Measurements from ENCODE around the gene PRSS33.
A peak's percentile ranks its signal among the peaks of the same experiment; 100 is the strongest.

Gene PRSS33, protein sequence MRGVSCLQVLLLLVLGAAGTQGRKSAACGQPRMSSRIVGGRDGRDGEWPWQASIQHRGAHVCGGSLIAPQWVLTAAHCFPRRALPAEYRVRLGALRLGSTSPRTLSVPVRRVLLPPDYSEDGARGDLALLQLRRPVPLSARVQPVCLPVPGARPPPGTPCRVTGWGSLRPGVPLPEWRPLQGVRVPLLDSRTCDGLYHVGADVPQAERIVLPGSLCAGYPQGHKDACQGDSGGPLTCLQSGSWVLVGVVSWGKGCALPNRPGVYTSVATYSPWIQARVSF

DNA sequence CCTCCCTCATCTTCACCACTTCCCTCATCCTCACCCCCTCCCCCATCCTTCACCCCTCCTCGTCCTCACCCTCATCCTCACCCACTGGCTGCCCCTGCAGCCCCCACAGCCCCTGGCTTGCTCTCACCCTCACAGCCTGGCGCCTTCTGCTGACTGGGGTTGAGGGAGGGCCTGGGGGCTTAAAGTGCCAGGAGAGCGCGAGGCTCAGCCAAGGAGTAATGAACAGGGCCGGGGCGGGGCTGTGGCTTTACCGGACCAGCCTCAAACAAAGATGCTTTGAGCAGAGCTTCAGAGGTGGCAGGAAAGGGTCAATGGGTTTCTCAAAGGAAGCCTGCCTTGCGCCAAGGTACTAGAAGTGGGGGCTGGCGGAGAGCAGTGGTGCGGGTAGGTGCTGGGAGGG is at the start of gene PRSS33:
PRSS33 (minus strand) TSS at position 155 of the 400 bp plus-strand sequence. CDS start 1,013 bp downstream, outside the sequence.
- TF ChIP-seq POLR2A (IDR thresholded peaks at IDR 0.05; ENCODE audit: low read depth, low read length), result no peak
- FAIRE-seq, result no peak
- DNase-seq (ENCODE audit: insufficient read length, low spot score), result no peak

DNA sequence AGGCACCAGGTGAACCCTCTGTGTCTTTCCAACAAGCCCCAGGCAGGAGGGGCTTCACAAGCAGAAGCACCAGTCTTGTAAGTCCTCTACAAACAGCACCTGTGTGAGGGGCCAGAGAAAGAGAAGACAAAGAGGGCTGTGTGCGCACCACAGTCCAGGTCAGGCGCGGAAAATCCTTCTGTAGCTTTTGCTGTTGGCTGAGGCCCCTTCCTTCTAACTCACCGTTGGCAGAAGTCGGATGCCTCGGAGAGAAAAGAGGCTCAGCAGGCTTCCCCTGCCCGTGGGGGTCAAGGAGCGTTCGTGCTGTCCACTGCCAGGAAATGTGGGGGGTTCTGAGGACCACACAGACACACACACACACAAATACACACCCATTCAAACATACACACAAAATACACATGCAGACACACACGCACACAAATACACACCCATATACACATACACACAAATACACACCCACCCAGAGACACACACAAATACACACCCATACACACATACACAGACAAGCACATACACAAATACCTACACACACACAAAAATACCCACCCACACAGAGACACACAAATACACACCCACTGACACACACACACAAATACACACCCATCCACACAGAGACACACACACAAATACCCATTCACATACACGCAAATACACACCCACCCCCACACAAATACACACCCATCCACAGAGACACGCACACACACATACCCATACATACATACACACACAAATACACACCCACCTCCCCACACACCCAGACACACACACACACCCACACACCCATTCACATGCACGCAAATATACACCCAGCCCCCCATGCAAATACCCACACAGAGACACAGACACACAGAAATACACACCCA is 49.5 kb upstream of the PRSS33 start:
- no peak for FAIRE-seq
- TF ChIP-seq POLR2A (IDR thresholded peaks at IDR 0.05; ENCODE audit: low read depth, low read length), result no peak
- no peak for DNase-seq (ENCODE audit: insufficient read length, low spot score)

DNA sequence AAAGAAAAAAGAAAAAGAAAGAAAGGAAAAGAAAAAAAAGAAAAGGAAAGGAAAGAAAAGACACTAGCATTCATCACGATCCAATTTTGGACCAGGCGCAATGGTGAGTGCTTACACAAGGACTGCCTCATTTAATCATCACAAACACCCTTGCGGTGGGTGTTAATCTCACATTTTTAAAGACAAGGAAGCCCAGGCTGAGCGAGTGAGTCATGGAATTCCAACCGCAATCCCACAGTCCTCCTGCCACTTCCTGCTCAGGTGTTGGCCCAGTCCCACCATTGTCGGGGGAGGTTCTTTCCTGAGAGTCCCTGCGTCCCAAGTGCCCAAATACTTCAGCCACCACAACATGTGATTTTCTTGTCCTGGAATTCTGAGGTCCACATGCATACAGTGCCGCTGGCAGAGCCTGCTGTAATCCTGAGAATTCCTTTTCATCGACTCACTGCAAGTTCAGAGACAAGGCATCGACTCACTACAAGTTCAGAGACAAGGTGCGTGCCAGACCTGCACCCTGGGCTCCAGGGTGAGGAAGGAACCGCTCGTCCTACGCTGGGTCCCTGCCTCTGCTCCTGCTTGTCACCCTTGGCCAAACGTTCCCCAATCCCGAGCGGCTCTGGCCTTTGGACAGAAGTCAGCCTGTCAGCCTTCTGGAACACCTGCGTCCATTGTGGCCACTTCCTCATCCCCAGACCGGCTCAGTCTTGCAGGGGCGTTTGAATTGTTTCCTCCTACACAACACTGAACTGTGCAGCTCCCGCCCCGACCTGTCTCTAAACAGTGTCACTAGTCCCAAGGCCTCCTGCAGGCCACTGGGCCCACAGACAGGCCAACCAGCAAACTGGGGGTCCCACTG is 48.5 kb upstream of the PRSS33 start:
- DNase-seq (ENCODE audit: insufficient read length, low spot score) (peak; percentile 95), FAIRE-seq (peak; percentile 93)
- TF ChIP-seq POLR2A (IDR thresholded peaks at IDR 0.05; ENCODE audit: low read depth, low read length), result no peak

DNA sequence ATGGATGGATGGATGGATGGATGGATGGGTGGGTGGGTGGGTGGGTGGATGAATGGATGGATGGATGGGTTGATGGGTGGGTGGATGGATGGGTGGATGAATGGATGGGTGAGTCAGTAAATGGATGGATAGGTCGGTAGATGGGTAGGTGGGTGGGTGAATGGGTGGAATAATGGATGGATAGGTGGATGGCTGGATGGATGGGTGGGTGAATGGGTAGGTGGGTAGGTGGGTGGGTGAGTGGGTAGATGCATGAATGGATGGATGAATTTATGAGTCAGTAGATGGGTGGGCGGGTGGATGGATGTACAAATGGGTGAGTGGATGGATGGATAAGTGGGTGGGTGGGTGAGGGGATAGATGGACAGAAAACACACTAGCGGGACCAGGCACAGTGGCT is 47.6 kb upstream of the PRSS33 start:
- no peak for TF ChIP-seq POLR2A (IDR thresholded peaks at IDR 0.05; ENCODE audit: low read depth, low read length)
- FAIRE-seq, result no peak
- DNase-seq (ENCODE audit: insufficient read length, low spot score), result no peak

DNA sequence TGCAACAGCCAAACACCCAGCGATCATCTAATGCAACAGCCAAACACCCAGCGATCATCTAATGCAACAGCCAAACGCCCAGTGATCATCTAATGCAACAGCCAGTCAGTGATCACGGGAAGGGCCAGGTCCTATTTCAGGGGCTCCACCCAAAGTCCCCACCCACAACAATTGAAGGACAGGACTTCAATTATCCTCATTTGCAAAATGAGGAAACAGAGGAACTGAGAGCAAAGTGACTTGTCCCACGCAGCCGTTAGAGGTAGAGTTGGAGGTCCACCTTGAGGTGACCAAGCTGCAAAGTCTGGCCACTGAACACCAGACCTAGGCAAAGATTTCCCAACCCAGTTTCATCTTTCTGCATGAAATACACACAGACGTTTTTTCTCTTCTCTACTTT is 46.4 kb upstream of the PRSS33 start:
- DNase-seq (ENCODE audit: insufficient read length, low spot score), result no peak
- no peak for TF ChIP-seq POLR2A (IDR thresholded peaks at IDR 0.05; ENCODE audit: low read depth, low read length)
- no peak for FAIRE-seq

DNA sequence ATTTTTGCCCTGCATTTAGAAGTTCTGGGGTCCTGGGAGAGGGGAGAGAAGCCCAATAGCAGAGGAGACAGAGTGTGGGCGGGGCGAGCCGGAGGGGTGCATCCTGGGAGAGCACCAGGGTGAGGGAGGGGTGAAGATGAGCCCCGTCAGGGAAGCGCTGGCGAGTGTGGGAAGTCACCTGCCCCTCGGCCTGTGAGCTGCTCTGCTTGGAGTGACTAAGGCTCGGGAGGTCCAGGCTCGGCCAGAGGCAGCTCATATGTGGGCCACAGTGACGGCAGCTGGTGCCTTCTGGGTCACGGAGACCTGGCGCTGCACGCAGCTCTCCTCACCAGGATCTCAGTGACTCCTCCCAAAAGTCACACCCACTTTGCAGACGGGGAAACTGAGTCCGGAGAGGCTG is 43.8 kb upstream of the PRSS33 start:
- DNase-seq (ENCODE audit: insufficient read length, low spot score) (no peak), FAIRE-seq (no peak)
- TF ChIP-seq POLR2A (IDR thresholded peaks at IDR 0.05; ENCODE audit: low read depth, low read length), result no peak

DNA sequence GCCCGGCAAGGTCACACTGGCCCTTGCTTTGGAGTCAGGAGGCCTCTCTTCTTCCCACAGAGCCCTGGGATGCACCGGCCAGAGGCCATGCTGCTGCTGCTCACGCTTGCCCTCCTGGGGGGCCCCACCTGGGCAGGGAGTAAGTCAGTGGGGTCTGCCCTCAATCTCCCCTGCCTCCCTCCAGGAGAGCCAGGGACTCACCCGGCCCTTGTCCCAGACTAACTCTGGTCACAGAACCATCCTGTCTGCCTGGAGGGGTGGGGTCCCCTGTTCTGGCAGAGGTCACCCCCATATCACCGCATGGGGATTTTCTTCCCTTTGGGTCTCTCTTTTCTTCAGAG is 43.0 kb upstream of the PRSS33 start:
- TF ChIP-seq POLR2A (IDR thresholded peaks at IDR 0.05; ENCODE audit: low read depth, low read length), result no peak
- no peak for FAIRE-seq
- no peak for DNase-seq (ENCODE audit: insufficient read length, low spot score)

DNA sequence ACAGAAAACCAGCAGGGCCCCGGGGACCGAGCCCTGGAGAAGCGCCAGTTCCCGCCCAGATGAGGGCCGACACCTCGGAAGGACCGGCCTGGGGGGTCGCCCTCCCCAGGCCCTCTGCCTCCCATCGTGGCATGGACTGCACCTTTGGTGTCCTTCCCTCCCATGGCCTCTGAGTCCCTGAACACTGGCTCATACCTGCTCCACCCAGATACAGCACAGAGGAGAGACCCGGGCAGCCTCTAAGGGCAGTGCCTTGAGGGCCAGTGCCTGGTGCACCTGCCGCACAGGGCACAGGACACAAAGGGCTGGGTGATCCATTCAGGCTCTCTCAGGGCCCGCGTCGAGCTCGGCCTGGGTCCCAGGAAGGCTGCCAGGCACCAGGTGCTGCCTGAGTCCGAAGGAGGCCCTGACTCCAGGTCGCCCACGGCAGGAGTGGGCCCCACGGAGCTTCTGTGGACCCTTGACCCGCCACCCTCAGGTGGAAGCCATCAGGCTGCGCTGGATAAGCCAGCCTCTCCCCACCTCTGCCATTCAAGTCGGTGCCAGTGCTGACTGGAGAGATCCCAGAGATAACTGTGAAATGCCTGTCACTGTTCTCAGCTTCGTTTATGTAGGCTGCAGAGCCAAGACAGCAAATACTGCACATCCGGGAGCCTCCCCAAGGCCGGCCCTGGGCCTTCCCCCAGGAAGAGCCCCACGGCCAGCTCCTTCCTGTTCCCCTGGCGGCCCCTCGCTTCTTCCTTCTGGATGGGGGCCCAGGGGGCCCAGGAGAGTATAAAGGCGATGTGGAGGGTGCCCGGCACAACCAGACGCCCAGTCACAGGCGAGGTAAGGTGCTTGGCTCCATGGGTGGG is 42.4 kb upstream of the PRSS33 start, which contains the start of gene ZG16B:
ZG16B (plus strand) TSS at position 803 of the 854 bp plus-strand sequence. CDS start 139 bp downstream, outside the sequence.
- no peak for TF ChIP-seq POLR2A (IDR thresholded peaks at IDR 0.05; ENCODE audit: low read depth, low read length)
- FAIRE-seq, result no peak
- no peak for DNase-seq (ENCODE audit: insufficient read length, low spot score)

DNA sequence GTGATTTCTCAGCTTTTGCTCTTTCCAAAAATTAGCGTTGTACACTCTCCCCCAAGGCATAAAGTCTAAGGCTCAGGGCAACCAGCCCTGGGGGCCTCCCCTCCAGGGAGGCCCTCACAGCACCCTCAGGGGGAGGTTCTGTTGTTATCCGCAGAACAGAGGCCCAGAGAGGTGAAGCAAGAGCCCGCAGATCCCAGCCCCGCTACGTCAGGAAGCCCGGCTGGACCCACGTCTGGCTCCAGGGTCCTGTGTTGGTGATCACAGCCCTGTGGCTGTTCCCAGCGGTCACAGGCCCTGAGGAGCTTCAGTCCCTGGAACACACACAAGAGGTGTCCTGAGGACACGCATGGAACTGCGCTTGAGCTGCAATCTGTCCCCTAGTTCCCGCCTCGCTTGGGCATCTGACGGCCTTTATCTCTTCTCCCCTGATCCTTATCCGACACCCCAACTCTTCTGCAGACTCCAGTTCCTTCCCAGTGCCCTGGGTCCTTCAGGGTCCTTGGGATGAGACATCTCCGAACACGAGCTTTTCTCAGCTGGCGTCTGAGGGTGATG is 41.6 kb upstream of the PRSS33 start:
- DNase-seq (ENCODE audit: insufficient read length, low spot score), result no peak
- no peak for TF ChIP-seq POLR2A (IDR thresholded peaks at IDR 0.05; ENCODE audit: low read depth, low read length)
- no peak for FAIRE-seq

DNA sequence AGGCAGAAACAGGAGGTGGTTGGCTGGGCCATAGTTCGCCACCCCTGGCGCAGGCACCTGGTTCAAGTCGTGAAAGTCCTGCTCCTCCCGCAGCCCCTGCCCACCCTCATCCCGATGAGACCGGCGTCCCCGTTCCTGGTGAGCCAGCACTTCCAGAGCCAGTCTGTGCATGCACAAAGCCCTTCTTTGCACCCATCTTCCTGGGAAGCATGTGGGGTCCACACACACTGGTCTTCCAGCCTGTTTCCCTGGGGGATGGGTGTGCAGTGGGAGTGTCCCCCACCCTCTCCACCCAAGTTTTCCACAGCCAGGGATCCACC is 41.1 kb upstream of the PRSS33 start:
- TF ChIP-seq POLR2A (IDR thresholded peaks at IDR 0.05; ENCODE audit: low read depth, low read length), result no peak
- no peak for DNase-seq (ENCODE audit: insufficient read length, low spot score)
- FAIRE-seq, result no peak

DNA sequence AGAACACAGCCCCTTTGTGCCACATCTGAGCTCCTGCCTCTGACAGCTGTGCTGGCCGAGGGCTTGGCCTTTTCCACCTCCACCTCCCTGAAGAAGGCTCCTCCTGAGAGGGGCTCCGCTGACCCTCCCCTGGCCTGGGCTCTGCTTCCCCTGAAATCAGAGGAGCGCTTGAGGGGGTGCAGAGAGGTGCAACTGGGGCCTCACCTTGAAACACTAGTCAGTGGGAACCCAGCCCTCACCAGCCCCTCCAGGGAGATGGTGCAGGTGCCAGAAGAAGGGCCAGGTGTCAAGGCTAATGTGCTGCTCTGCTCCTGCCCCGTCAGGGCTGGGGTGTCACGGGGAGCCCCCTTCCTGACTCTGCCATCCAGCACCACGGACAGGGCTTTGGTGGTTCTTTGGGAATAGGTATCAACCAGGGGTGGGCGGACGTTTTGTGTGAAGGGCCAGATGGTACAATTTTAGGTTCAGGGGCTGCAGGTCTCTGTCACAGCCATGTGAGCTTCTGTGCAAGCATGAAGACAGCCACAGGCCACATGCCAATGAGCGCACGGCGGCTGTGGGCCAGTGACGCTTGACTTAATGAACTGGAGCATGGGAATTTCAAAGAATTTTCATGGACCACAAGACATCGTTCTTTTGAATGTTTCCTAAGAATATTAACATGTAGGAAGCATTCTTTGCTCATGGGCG is 40.6 kb upstream of the PRSS33 start:
- no peak for DNase-seq (ENCODE audit: insufficient read length, low spot score)
- no peak for TF ChIP-seq POLR2A (IDR thresholded peaks at IDR 0.05; ENCODE audit: low read depth, low read length)
- FAIRE-seq, result no peak

DNA sequence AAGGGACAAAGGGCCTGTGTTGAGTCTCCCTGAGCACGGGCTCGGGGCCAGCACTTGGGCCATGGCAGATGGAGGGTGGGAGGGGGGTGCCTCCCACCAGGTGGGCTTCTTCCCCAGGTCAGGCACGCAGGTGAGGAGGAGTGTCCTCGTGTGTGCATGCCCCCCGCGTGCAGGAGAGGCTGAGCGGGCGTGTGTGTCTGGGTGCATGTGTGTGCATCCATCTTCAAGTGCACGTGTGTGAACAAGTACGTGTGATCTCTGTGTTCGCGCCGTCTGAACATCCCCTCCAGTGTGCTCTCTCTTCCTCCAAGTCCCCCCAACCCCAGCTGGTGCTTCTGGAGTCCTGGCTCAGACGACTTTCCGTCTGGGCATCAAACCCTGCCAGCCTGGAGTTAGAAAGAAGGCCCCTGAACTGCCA is 40.0 kb upstream of the PRSS33 start:
- DNase-seq (ENCODE audit: insufficient read length, low spot score) (no peak), FAIRE-seq (no peak)
- TF ChIP-seq POLR2A (IDR thresholded peaks at IDR 0.05; ENCODE audit: low read depth, low read length), result no peak
